Endothelial cell of hepatic sinusoid (primary cell): ENCODE measurements around the gene TBX20.
"Not testable (repeated sequence)": the region's sequence is repeated elsewhere in the genome, so short reads cannot be mapped to it uniquely, and the experiment has no call there.

Experiments used
- in situ Hi-C: cut with HindIII; loops from 2 replicates; pipeline ENCODE4 v1.10.0; 2017; ENCODE audit warnings: low sequenced_read_pairs

TBX20 gene

DNA sequence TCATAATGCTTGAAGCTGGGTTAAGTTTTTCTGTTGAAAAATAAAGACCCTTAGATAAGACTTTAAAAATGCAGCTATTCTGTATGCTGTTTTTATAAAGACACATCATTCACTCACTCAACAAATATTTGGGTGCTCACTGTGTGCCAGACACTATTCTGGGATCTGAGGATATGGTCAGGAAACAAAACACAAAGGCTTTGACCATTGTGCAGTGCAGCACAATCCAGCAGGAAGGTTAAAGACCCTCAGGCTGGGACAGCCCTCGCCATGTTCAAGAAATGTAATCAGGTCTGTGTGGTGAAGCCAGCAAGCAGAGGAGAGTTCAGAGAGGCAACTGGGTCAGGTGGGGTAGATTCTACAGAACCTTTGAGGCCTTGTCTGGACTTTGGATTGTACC, 31.5 kb downstream of the TBX20 start:
- in situ Hi-C loops: not testable (repeated sequence)

DNA sequence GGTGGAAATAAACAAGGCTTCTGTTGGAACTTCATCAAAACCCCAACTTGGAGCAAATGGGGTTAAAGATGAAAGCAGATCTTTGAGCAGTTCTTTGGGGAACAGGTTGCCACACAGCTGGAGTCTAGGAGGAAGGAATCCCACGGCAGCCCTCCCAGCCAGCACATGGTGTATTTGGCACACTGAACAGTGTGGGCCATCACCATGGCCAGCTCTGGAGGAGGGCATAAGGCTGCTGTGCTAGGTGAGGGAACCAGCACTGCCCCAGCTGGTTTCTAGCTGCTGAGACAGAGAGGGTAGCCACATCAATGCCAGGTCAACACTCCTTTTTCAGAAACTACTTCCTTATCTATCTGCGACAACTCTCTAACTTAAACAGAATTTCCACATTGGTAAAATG, 33.7 kb downstream of the TBX20 start:
- in situ Hi-C loops: not testable (repeated sequence)

DNA sequence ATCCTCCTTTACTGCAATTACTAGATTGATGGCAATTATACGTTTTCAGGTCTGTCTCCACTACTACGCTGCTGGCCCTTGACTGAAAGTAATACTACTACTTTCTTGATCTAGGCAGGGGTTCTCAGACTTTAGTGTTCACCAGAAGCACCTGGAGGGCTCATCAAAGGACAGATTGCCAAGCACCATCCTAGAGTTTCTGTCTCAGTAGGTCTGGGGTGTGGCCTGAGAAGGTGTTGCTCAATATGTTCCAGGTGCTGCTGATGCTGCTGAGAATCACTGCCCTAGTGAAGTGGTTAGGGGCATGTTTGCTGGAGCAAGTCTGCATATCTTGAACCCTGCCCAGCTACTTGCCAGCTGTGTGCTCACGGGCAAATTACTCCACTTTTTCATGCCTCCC, 37.9 kb downstream of the TBX20 start:
- in situ Hi-C loops: not testable (repeated sequence)

GRCh38 chr7:35215063-35215462, 38.8 kb downstream of the TBX20 start:
- in situ Hi-C loops: not testable (repeated sequence)

DNA sequence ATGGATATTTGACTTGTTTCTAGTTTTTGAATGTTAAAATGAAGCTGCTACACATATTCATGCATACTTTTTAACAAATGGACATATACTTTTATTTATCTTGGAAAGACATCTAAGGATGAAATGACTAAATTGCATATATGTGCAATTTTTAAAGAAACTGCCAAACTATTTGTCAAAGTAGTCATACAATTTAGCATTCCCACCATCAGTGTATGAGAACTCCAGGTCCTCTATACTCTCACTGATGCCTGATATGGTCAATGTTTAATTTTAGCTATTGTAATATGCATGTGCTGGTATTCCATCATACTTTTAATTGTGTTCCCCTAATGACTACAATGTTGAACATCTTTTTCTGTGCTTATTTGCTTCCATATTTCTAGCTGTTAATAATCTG, 47.0 kb downstream of the TBX20 start:
- in situ Hi-C loops: not testable (repeated sequence)

GRCh38 chr7:35204850-35205249, 49.0 kb downstream of the TBX20 start:
- in situ Hi-C loops: not testable (repeated sequence)

GRCh38 chr7:35204031-35204430, 49.9 kb downstream of the TBX20 start:
- in situ Hi-C loops: not testable (repeated sequence)

GRCh38 chr7:35202353-35202752, 51.5 kb downstream of the TBX20 start:
- in situ Hi-C loops: not testable (repeated sequence)

GRCh38 chr7:35200170-35200569, 53.7 kb downstream of the TBX20 start:
- in situ Hi-C loops: not testable (repeated sequence)

- in situ Hi-C loops: not testable (repeated sequence)
These were observed 55.3 kb downstream of the TBX20 start for GRCh38 chr7:35198370-35199140.

GRCh38 chr7:35191571-35191970, 62.3 kb downstream of the TBX20 start:
- in situ Hi-C loops: not testable (repeated sequence)

GRCh38 chr7:35190146-35190773, 63.6 kb downstream of the TBX20 start:
- in situ Hi-C loops: not testable (repeated sequence)

GRCh38 chr7:35186751-35187150, 67.1 kb downstream of the TBX20 start:
- in situ Hi-C loops: not testable (repeated sequence)

GRCh38 chr7:35185908-35186731, 67.8 kb downstream of the TBX20 start:
- in situ Hi-C loops: no loop called here

GRCh38 chr7:35185578-35185907, 68.4 kb downstream of the TBX20 start:
- in situ Hi-C loops: not testable (repeated sequence)

GRCh38 chr7:35184961-35185360, 68.9 kb downstream of the TBX20 start:
- in situ Hi-C loops: not testable (repeated sequence)

DNA sequence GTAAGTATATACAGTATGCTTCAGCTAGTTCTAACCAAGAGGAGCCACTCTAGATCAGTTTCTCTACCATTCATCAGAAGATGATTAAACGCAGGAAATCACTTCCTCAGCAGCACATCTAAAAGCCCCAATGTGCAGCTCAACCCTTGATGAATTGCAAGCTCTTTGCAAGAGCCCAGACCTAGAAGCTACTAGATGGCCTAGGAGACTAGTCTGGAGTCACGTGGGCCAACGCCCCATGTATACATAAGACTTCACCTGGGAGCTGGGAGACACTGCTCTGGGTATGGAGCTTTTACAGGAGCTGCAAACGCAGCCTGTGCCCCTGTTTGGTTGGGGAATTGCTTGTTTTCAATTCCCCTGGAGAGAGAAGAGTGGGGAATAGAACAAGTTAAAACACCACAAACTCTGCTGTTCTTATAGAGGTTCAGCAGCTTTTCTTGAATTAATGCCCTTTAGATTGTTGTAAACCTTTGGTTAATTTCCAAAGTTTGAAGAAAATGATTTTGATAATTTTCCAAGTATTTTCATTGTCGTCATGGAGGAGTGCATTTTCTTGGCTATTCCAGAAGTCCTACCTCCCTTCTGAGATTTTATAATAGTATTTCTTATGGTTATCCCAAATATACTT, 69.9 kb downstream of the TBX20 start:
- in situ Hi-C loops: not testable (repeated sequence)

DNA sequence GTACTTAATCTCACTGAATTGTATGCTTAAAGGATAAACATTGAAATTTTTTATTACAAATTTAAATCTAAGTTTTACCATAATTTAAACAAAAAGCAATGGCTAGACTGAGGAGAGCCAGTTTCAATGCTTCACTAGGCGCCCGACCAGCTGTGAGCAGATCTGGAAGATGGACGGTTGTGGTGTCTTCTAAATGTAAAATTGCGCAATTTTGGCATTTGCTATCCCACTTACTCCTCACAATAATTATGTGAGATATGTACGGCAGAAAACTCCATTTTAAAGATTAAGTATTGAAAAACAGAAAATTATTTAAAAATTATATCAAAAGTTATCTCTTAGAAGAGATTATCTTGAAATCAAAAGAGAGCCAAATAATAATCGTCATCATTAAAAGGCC, 73.2 kb downstream of the TBX20 start:
- in situ Hi-C loops: not testable (repeated sequence)

GRCh38 chr7:35173176-35173575, 80.7 kb downstream of the TBX20 start:
- in situ Hi-C loops: not testable (repeated sequence)

DNA sequence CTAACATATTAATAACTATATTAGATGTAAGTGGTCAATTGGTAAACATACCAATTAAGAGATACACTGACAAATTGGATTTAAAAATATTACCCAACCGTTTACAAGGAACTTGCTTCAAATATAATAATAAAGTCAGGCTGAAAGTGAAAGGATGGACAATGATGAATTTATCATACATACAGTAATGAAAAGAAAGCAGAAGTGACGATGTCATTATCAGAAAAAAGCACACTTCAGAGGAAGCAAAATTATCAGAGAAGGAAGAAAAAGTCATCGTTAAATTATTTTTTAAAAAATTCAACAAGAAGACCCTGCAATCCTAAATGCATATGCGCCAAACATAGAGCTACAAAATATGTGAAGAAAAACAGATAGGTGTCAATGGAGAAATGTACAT, 81.8 kb downstream of the TBX20 start:
- in situ Hi-C loops: not testable (repeated sequence)

GRCh38 chr7:35167658-35168057, 86.2 kb downstream of the TBX20 start:
- in situ Hi-C loops: not testable (repeated sequence)
